ENCODE data around the gene TBC1D3E. TPM values are rescaled to one million over a fixed set of nuclear protein-coding genes. Genes with fewer than 3 reads are reported as not detected.
"Not testable (repeated sequence)": the region's sequence is repeated elsewhere in the genome, so short reads cannot be mapped to it uniquely, and the experiment has no call there.

Gene TBC1D3E
- total RNA-seq, result not detected in 2 replicates

DNA sequence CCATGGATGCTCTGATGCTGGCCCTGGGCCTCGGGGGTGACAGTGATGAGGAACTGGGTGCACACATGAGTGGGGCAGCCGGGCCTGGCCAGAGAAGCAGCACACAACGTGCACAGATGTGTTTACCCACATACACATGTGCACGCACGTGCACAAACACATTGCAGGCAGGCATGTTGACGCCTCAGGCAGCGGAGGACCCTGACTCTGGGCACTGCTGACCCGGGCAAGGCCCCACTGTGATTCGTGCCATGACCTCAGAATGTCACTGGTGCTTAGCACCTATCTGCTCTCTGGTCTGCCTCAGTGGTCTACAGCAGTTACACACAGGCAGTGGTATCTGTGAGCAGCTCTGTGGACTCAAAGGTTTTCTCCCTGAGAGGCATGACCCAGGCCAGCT, at the start of gene TBC1D3E:
TBC1D3E (plus strand) TSS at position 301 of the 400 bp plus-strand sequence. CDS start 1,545 bp downstream, outside the sequence.
- not testable (repeated sequence) for DNase-seq

DNA sequence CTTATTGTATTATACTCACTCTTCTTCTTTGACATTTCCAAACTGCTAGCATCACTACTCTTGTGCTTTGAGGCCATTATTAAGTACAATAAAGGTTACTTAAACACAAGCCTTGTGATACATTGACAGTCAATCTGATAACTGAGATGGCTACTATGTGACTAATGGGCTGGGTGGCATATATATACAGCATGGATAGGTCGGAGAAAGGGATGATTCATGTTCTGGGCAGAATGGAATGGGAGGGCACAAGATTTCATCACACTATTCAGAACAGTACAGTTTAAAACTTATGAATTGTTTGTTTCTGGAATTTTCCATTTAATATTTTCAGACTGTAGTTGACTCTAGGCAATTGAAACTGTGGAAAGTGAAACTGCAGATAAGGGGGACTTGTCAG, 40.4 kb upstream of the TBC1D3E start:
- DNase-seq, result not testable (repeated sequence)

DNA sequence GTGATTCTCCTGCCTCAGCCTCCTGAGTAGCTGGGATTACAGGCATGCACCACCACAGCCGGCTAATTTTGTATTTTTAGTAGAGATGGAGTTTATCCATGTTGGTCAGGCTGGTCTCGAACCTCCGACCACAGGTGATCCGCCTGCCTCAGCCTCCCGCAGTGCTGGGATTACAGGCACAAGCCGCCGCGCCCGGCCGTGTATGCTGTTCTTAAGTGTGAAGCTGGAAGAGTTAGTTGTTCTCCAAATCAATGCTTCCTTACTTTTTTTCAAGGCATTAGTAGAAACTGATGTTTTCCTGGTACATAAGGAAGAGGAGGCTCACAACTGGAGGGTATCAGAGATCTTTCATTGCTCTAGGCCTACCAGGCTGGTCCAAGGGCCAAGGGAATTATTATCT, 39.6 kb upstream of the TBC1D3E start:
- DNase-seq, result not testable (repeated sequence)

DNA sequence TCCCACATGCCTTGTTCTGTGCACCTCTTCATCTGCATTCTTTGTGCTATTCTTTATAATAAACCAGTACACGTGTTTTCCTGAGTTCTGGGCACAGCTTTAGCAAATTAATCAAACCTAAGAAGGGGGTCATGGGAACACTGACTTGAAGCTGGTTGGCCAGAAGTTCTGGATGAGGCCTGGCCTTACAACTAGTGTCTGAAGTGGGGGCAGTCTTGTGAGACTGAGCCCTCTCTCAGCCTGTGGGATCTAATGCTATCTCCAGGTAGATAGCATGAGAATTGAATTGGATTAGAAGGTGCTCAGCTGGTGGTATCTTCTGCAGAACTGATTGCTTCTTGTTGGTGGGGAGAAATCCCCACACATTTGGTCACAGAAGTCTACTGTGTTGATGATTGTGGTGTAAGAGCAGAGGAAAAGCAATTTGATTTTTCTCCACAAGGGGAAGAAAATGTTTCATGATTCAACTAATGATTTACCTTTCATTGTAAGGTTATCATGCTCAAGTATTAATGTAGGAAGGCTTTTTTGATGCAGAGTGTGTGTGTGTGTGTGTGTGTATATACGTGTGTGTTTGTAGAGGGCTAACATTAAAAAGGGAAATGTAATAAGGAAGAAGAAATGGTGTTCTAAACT, 33.6 kb upstream of the TBC1D3E start:
- not testable (repeated sequence) for DNase-seq

DNA sequence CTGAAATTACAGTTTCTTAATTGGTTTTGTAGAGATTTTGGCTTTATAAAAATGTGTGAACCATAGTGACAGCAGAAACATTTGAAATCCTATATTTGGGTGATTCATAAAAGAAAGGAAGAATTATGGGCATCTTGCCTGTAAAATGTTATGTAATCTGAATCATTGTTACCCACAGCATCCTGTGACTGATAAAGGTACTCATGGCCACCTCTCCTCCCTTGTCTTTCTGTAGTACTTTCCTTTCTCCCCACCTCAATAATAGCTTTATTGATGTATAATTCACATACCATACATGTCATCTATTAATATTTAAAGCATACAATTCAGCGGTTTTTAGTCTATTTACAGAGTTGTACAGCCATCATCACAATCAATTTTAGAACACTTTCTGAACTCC, 28.5 kb upstream of the TBC1D3E start:
- not testable (repeated sequence) for DNase-seq

DNA sequence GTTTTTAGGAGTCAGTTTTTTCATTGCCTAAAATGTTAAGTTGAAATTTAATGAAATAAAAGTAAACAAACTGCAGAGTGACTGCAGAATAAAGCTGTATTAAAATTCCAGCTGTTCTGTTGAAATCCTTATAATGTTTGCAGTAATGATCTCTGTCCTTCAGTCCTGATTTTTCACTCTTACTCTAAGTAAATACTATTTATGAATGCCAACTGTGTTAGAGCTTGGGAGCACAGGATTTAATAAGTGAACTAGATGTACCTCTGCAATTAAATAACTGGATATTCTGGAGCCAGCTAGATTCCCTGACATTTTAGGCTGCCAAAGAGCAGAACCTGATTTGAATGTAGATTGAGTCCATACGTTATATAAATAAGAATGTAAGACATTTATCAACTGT, 7.9 kb upstream of the TBC1D3E start:
- not testable (repeated sequence) for DNase-seq

DNA sequence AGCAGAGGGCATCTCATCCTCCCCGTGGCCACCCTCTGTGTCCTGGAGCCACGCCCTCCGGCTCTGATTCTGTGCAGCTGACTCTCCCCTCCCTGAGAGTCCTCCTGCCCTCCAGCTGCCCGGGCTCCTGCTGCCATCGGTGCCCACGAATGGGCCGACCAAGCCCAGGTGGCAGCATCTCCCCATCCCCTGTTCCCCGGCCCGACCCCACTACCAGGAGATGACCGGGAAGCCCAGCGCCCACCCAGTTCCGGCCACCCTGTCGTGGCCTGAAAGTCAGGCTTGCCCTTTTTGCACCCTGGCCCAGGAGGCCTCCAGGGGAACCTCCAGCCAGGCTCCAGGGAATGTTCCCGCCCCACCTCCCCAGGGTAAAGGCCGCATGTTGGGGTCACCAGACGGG, 7.1 kb downstream of the TBC1D3E start:
- DNase-seq, result not testable (repeated sequence)

Other genes starting within 250 kb of the TBC1D3E start
- gene TBC1D3K, start 203.5 kb upstream of the TBC1D3E start, total RNA-seq, result not detected in 2 replicates
- gene TBC1D3L, start 138.9 kb upstream of the TBC1D3E start, total RNA-seq, result 1.9 and 4.9 TPM in 2 replicates
- gene TBC1D3D, start 124.0 kb upstream of the TBC1D3E start, total RNA-seq, result 0.65 TPM in 1 of 2 replicates, not detected in the other
- gene TBC1D3C, start 59.3 kb upstream of the TBC1D3E start, total RNA-seq, result 0.56 TPM in 1 of 2 replicates, not detected in the other
- gene TBC1D3, start 64.6 kb downstream of the TBC1D3E start, total RNA-seq, result not detected in 2 replicates
- gene MRPL45, start 169.2 kb downstream of the TBC1D3E start, total RNA-seq, result 37.8 and 39.6 TPM in 2 replicates
- gene GPR179, start 216.0 kb downstream of the TBC1D3E start, total RNA-seq, result not detected in 2 replicates
- 7.0 and 8.3 TPM in 2 replicates for gene SOCS7, start 223.9 kb downstream of the TBC1D3E start, total RNA-seq

All from dermis blood vessel endothelial cell (primary cell).